Measurements from ENCODE around the gene MYH3. TPM values are rescaled to one million over a fixed set of nuclear protein-coding genes. Genes with fewer than 3 reads are reported as not detected.

The MYH3 gene
- total RNA-seq, 4 donors from 2014 or later: 1.2 to 1.5 (median 1.4) TPM

- H3K4me3 ChIP-seq (ENCODE audit: low read depth, poor library complexity, severe bottlenecking): no peak overlapping the region
- no peak for TF ChIP-seq CTCF (IDR thresholded peaks at IDR 0.05)
- TF ChIP-seq POLR2A (IDR thresholded peaks at IDR 0.05): no peak
- DNase-seq (ENCODE audit: low spot score in 2 of 2): no peak
- intact Hi-C loops (cut with DNase I; ENCODE audit: low total_unique reads): no loop called here
- WGBS, 2 donors: 85 to 92% methylated on average over 15 of the region's 15 CpGs
These were observed 23.2 kb downstream of the MYH3 start for GRCh38 chr17:10633738-10634379.

GRCh38 chr17:10631701-10632100 is 25.4 kb downstream of the MYH3 start:
- no peak for DNase-seq (ENCODE audit: low spot score in 2 of 2)
- intact Hi-C loops (cut with DNase I; ENCODE audit: low total_unique reads): no loop called here
- WGBS, 2 donors: 69% methylated on average over 15 of the region's 15 CpGs
- H3K4me3 ChIP-seq (ENCODE audit: low read depth, poor library complexity, severe bottlenecking): no peak overlapping the region
- TF ChIP-seq POLR2A (IDR thresholded peaks at IDR 0.05): no peak
- no peak for TF ChIP-seq CTCF (IDR thresholded peaks at IDR 0.05)

- TF ChIP-seq POLR2A (IDR thresholded peaks at IDR 0.05) (no peak), CTCF (IDR thresholded peaks at IDR 0.05) (no peak)
- WGBS, 2 donors: 26 to 29% methylated on average over 18 of the region's 18 CpGs
- DNase-seq (ENCODE audit: low spot score in 2 of 2): no peak
- intact Hi-C loops (cut with DNase I; ENCODE audit: low total_unique reads): no loop called here
- no peak overlapping the region for H3K4me3 ChIP-seq (ENCODE audit: low read depth, poor library complexity, severe bottlenecking)
These were observed 25.9 kb downstream of the MYH3 start for GRCh38 chr17:10631048-10631700.

GRCh38 chr17:10629706-10630105 is 27.4 kb downstream of the MYH3 start:
- intact Hi-C loops (cut with DNase I; ENCODE audit: low total_unique reads): no loop called here
- no peak for TF ChIP-seq CTCF (IDR thresholded peaks at IDR 0.05)
- no peak for TF ChIP-seq POLR2A (IDR thresholded peaks at IDR 0.05)

GRCh38 chr17:10628756-10629155 is 28.4 kb downstream of the MYH3 start:
- no peak overlapping the region for H3K4me3 ChIP-seq (ENCODE audit: low read depth, poor library complexity, severe bottlenecking)
- no peak for DNase-seq (ENCODE audit: low spot score in 2 of 2)
- TF ChIP-seq POLR2A (IDR thresholded peaks at IDR 0.05) (no peak), CTCF (IDR thresholded peaks at IDR 0.05) (no peak)
- WGBS, 2 donors: 86 to 93% methylated on average over 13 of the region's 13 CpGs
- intact Hi-C loops (cut with DNase I; ENCODE audit: low total_unique reads): no loop called here

More at GRCh38 chr17:10629706-10630105, 27.4 kb downstream of the MYH3 start:
- H3K4me3 ChIP-seq (ENCODE audit: low read depth, poor library complexity, severe bottlenecking): no peak overlapping the region
- no peak for DNase-seq (ENCODE audit: low spot score in 2 of 2)
- 96% methylated on average over 12 of the region's 12 CpGs for WGBS, 2 donors

Data from lower leg skin (tissue), 4 donors.